K562 treated with DMSO at 1 percent for 12 hours (cell line): ENCODE data around the gene BCKDHB. TPM values are rescaled to one million over a fixed set of nuclear protein-coding genes. Genes with fewer than 3 reads are reported as not detected.

ENCODE experiments used
- total RNA-seq: library from RNA; unstranded; fragments of 300-600 nt; gene quantifications from 2 replicates; pipeline ENCODE4 v1.2.3, GENCODE V29; 2022; ENCODE audit not compliant: insufficient read depth

The BCKDHB gene
- 2.6 and 6.3 TPM in 2 replicates for total RNA-seq

GRCh38 chr6:80106418-80107235 is at the start of gene BCKDHB:
BCKDHB (plus strand) TSS chr6:80106671; CDS start chr6:80106694, 23 bp downstream.

Other genes starting within 250 kb of the BCKDHB start
- not detected in 2 replicates for gene ELOVL4, start 159.1 kb upstream of the BCKDHB start, total RNA-seq
- gene TTK, start 102.0 kb upstream of the BCKDHB start, total RNA-seq: 12.2 and 28.5 TPM in 2 replicates